NCI-H2029 (cell line): ENCODE results near the gene SNAP47.

Experiments used
- DNase-seq: peaks from one replicate; lab custom pipeline; 2025; lab: John Stamatoyannopoulos, UW

The SNAP47 gene

GRCh38 chr1:227732586-227733308 lies 2.5 kb upstream of the SNAP47 start:
- DNase-seq, result no peak

GRCh38 chr1:227733309-227733705 lies 1.9 kb upstream of the SNAP47 start:
- no peak for DNase-seq

GRCh38 chr1:227733751-227734545 lies 1.3 kb upstream of the SNAP47 start:
- no peak for DNase-seq

DNA sequence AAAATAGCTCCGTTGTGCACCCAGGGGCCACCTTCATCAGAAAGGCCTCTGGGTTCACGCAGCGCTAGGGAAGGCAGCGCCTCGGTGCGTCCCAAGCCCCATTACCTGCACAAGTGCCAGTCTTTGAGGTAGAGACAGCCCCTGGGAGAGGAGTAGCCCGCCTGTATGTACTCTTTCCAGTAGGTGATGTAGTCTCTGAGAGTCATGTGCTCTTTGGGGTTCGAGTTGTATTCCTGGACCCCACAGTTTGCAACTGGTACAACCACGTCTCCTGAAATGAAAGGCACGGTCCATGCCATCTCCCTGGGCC lies 734 bp upstream of the SNAP47 start:
- no peak for DNase-seq

DNA sequence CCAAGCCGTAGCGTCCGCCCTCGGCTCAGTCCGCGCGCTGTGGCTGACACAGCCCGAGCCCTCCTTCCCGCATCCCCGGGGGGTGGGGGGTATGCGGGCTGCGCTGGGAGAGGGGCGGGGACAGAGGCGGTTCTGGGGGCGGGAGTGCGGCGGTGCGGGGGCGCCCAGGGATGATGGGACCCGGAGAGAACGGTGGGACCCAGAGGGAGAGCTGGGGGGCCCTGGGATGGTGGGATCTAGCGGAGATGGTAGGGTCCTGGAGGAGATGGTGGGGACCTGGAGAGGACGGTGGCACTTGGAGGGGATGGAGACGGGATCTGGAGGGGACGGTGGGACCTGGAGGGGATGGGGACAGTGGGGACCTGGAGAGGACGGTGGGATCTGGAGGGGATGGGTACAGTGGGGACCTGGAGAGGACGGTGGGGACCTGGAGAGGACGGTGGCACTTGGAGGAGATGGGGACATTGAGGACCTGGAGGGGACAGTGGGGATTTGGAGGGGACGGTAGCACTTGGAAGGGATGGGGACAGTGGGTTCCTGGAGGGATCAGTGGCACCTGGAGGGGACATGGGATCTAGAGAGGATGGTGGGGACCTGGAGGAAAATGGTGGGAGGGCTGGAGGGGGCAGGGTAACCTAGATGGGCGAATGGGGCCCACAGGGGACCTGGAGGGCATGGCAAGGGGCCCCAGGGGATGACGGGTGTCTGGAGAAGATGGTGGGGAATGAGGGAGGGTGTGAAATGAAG lies 477 bp downstream of the SNAP47 start:
- DNase-seq, result no peak

GRCh38 chr1:227736814-227737432 lies 1.7 kb downstream of the SNAP47 start:
- no peak for DNase-seq

- no peak for DNase-seq
Measured at GRCh38 chr1:227738820-227739219, 3.6 kb downstream of the SNAP47 start.

- no peak for DNase-seq
Measured at GRCh38 chr1:227739636-227740035, 4.4 kb downstream of the SNAP47 start.

DNA sequence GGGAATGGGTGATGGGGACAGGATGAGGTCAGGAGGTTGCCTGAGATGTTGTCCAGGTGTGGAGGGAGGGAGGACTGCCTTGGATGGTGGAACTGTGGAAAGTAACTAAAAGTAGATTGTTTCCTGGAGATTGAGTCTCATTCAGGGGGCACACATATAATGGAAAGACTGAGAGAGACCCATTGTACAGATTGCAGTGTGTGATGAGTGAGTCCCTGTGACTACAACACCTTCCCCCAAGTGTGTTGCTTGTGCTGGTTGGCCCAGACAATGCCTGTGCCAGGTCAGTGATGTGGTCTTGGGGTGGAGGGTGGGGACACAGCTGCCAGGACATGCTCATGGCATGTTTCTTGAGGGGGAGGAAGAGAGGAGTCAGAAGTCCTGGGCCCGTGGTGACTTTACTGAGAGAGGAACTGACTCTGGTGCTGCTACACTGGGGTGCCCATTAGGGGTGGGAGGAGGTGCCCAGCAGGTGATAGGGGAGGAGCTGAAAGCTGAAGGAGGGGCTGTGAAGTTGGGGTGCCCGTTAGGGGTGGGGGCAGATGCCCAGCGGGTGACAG lies 5.2 kb downstream of the SNAP47 start:
- no peak for DNase-seq

GRCh38 chr1:227741166-227741870 lies 6.1 kb downstream of the SNAP47 start:
- DNase-seq, result no peak

DNA sequence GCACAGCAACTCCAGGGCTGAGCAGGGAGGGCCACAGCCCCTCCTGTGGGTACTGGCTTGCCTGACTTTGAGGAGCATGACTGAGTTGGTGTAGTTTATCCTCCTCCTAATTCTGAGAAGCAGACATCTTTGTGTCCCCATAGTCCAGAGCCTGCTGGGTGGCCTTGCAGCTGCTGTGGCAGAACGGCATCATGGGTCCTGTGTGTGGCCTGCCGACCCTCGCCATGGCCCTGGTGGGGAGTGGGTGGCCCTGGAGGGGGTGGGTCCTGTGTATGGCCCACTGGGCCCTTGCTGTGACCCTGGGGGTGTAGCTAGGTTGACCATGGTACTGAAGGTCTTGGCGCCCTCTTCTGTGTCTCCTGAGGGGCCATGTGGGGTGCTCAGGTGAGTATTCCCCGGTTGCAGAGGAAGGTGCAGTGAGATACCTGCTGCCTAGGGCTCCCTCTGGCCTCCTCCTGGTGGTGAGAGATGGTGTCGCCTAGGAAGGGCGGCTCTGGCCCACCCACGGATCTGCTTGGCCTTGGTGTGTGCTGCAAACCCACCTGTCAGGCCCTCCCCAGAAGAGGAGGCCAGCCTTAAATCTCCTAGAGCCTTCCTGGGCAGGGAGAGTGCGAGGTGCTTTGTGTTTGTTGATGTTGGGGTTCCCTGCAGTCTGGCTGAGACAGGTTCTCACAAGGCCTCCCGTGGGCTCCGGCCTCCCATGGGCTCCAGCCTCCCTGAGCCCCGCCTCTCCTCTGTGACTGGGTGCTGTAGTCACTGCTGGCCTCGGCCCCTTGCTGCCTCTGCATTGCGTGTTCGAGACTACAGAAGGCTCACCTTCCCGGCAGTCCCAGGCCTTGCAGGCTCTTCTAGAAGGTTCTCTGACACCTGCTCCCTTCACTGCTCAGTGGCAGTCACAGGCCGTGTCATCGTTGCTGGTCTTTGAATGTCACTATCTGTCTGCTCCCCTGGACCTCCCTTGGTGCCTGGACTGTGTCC lies 7.8 kb downstream of the SNAP47 start:
- DNase-seq, result no peak

DNA sequence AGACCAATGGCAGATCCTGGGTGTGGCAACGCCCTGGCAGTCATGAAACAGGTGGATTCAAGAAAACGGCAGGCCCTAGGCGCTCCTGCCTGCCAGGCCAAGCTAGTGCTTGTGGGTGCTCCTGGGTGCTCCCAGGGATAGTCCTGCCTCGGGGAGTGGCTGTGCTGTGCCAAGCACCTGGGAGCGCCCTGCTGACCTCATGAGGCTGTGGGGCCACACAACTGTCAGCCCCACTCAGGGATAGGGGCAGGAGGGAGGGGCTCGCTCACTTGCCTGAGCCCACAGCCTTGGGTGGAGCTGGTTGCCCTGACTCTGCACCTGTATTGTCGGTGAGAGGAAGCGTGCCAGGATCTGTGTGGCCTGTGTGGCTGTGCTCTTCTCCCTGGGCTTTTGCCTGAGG lies 9.4 kb downstream of the SNAP47 start:
- no peak for DNase-seq

- DNase-seq, result no peak
Measured at GRCh38 chr1:227745568-227746265, 10.5 kb downstream of the SNAP47 start.

DNA sequence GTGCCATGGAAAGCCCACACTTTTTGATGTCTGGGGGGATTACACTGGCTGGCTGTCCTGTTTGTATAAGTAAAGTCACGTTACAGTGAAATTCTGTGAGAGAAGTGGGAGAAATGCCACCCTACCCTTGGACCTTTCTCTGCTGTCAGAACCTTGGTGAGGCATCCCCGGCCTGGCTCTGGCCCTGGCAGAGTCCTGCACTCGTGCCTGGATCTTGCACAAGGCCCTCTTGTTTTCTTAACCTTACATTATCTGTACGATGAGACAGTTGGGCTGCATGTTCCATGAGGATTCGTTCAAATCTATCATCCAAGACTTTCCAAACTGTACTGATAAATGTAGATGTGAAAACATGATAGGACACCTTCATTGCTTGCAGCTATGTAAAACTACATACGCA lies 11.4 kb downstream of the SNAP47 start:
- DNase-seq, result no peak

- no peak for DNase-seq
Measured at GRCh38 chr1:227747382-227747781, 12.1 kb downstream of the SNAP47 start.

- no peak for DNase-seq
Measured at GRCh38 chr1:227747948-227748495, 12.8 kb downstream of the SNAP47 start.

DNA sequence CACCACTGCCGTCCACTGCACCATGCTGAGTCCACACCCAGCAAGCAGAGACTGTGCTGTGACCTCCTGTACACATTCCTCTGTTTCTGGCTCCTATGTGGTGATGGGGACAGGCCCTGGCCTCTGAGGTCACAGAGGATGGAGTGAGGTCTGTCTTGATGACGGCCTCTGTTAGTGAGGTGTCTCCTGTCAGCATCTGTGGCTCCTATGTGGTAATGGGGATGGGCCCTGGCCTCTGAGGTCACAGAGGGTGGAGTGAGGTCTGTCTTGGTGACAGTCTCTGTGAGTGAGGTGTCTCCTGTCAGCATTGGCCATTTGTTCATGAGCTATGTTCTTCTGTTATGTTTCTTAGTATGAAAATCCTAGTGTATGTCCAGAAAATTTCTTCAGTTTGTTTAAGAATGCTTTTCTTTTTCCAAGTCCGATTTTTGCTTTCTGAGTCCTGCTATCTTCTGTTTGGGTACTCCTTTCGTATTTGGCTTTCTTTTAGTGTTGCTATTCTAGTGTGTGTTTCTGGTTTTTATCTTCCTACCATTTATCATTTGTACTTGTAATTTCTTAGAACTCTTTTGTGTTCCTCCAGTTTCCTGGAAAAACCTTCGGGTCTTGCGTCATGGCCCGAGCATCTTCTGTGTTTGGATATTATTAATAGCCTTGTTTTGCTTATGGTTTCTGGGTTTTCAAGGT lies 13.4 kb downstream of the SNAP47 start:
- DNase-seq, result no peak

GRCh38 chr1:227749225-227749624 lies 14.0 kb downstream of the SNAP47 start:
- no peak for DNase-seq
